ENCODE results near the gene TRIM50.
"Not testable (repeated sequence)": the region's sequence is repeated elsewhere in the genome, so short reads cannot be mapped to it uniquely, and the experiment has no call there.

Gene TRIM50

DNA sequence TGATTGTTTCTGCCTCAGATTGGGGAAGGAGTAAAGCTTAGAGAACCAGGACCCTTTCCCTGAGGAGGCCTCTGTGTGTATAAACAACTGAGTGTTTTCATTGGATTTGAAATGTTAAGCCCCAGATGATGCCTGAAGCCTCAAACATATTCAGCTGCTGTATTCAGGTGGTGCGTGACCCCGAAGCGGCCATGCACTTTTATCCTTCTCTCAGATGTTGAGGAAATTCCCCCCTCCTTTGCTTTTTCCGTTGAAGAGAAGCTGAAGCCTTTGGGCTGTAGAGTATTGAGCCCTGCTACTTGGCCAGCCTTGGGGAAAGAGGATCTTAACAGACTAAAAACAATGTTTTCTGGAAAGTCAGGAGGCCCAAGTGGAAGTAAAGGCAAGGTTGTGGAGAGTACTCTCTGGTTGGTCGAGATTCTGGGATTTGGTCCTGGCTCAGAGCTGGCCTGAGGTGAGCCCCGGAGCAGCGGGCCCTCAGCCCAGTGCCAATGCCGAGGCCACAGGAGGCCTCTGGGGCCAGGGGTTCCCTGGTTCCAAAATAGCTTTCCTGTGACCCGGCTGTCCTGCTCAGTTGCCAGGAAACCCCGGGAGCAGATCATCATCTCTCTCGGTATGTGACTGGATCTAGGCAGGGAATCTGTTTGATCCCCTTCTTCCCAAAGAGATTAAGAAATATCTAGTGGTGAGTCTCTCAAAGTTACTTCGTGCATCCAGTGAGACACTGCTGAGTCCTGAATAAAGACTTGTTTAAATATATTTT is 22.6 kb upstream of the TRIM50 start:
- DNase-seq (ENCODE audit: low read depth): no peak

GRCh38 chr7:73349763-73350162 is 21.9 kb upstream of the TRIM50 start:
- no peak for DNase-seq (ENCODE audit: low read depth)

GRCh38 chr7:73345951-73346350 is 18.1 kb upstream of the TRIM50 start:
- no peak for DNase-seq (ENCODE audit: low read depth)

- DNase-seq (ENCODE audit: low read depth): no peak
Measured at GRCh38 chr7:73345538-73345937, 17.7 kb upstream of the TRIM50 start.

DNA sequence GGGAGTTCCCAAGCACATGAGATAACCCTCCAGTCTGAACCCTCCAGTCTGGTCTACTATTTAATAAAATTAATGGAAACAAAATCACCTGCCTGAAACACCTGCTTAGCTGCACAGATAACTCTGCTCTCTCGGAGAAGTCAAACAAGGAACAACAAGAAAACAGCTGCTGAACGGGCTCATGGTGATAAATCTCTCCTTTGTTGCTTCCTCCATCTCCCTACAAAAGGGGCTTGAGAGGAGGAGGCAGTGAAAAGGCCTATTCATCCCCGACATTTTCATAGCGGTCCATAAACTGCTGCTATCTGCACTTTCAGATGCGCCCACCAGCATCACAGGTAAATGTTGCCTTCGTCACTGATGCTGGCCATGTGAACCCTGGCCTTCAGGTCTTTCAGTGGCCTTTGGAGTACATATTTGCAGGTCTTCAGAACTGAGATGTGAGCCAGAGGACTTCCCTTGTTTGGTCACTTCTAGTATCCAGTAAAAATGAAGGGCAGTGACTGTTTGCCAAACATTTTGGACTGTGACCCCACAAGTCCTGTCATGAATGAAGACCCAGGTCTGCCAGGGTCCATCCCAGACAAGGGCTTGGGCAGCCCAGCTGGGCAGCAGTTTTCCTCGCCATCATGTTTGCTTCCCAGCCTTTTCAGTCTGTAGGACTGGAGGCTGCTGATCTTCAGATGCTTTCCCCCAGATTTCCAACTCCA is 15.9 kb upstream of the TRIM50 start:
- no peak for DNase-seq (ENCODE audit: low read depth)

GRCh38 chr7:73342645-73343044 is 14.8 kb upstream of the TRIM50 start:
- DNase-seq (ENCODE audit: low read depth): no peak

- no peak for DNase-seq (ENCODE audit: low read depth)
Measured at GRCh38 chr7:73341877-73342276, 14.0 kb upstream of the TRIM50 start.

GRCh38 chr7:73340514-73340913 is 12.6 kb upstream of the TRIM50 start:
- DNase-seq (ENCODE audit: low read depth): no peak

DNA sequence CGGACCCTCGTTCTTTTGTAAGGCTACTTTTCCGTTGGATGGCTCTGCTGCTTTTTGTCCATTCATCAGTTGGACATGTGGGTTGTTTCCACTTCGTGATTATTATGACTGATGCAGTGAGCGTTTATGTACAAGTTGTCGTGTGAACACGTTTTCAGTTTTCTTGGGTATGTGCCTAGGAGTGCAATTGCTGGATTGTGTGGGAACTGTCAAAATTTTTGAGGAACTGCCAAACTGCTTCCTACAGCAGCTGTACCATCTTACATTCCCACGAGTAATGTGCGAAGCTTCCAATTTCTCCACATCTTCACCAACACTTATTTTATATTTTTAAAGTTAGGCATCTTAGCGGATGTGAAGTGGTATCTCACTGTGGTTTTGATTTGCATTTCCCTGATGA is 10.4 kb upstream of the TRIM50 start:
- no peak for DNase-seq (ENCODE audit: low read depth)

- DNase-seq (ENCODE audit: low read depth): no peak
Measured at GRCh38 chr7:73332447-73332846, 4.6 kb upstream of the TRIM50 start.

GRCh38 chr7:73330772-73331171 is 2.9 kb upstream of the TRIM50 start:
- DNase-seq (ENCODE audit: low read depth): no peak

GRCh38 chr7:73329861-73330581 is 2.1 kb upstream of the TRIM50 start:
- no peak for DNase-seq (ENCODE audit: low read depth)

- no peak for DNase-seq (ENCODE audit: low read depth)
Measured at GRCh38 chr7:73328696-73329095, 814 bp upstream of the TRIM50 start.

- not testable (repeated sequence) for DNase-seq (ENCODE audit: low read depth)
Measured at GRCh38 chr7:73327449-73327848, 433 bp downstream of the TRIM50 start.

DNA sequence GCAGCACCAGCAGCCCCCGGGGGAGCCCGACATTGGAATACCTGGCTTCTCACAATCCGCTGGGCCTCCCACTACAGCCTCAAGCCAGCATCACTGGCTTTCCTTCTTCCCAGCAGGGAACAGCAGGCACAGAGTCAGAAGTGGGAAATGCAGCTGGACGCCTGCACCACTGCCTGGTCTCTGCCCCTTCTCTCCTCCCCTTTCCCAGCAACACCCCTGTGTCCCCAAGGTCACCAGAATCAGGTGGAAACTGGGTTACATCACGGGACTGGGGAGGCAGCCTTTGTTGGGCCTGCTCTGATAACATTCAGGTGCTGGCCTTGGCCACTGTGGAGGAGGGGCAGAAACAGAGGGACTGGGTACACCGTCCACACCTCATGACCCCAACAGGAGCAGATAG is 2.5 kb downstream of the TRIM50 start:
- DNase-seq (ENCODE audit: low read depth): not testable (repeated sequence)

DNA sequence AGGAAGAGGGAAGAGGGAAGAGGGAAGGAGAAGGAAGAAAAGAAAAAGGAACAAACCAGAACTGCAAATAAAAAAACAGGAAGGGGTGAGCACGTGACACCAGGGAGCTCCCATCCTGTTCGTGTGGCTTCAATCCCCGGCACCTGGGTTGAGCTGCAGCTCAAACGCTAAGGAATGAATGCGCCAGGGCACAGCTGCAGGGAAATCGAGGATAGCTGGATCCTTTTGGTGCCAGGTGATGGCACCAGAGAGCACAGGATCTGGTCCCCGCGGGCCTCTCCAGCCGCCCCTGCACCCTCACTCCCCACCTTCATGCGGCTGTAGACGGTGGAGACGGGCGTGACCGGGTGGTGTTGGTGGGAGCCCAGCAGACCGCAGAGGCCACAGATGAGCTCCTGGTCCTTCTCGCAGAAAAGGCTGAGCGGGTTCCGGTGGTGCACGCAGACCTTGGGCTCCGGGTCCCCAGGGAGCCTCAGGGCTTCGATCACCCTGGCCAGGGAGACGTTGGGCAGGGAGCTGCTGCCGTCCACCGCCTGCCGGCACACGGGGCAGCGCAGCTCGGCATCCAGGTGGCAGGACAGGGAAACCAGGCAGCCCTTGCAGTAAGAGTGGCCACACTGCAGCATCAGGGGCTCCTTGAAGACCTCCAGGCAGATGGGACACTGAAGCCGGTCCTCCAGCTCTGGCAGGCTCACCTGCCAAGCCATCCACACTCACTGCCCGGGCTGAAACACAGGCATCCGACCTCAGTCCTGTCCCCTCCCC is 3.6 kb downstream of the TRIM50 start:
- peak; percentile 25 for DNase-seq (ENCODE audit: low read depth)

DNA sequence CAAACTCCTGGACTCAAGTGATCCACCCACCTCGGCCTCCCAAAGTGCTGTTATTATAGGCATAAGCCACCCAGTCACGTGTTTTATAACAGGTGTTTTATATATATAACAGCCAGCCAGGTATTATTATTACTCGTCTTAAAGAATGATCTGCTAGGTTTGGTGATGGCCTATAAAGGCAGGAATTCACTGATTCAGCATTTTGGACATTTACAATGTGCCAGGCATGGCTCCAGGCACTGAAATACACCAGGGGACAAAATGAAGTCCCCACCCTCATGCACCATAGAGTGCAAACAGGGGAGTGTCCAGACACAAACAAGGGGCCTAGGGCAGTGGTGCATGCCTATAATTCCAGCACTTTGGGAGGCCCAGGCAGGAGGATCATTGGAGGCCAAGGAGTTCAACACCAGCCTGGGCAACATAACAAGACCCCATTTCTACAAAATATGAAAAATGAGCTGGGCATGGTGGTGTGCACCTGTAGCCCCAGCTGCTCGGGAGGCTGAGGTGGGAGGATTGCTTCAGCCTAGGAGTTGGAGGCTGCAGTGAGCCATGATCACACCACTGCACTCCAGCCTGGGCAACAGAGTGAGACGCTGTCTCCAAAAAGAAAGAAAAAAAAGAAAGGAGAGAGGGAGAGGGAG is 4.3 kb downstream of the TRIM50 start:
- DNase-seq (ENCODE audit: low read depth): not testable (repeated sequence)

DNA sequence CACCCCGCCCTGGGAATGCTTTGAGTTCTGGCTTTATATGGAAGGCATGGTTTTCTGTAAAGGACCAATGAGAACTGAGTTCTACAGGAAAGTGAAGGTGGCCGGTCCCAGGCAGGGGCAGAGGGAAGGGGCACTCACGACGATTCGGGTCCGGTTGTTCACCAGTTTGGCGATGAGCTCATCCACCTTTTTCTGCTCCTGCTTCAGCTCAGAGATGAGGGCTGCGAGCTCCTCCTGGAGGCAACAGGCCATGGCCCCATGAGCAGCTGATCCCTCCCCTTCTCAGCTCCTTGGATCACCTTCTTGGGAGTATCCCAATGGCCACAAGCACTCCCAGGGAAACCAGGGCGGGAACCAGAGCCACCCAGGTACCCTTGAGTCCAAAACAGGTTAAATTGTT is 7.9 kb downstream of the TRIM50 start:
- DNase-seq (ENCODE audit: low read depth): not testable (repeated sequence)

DNA sequence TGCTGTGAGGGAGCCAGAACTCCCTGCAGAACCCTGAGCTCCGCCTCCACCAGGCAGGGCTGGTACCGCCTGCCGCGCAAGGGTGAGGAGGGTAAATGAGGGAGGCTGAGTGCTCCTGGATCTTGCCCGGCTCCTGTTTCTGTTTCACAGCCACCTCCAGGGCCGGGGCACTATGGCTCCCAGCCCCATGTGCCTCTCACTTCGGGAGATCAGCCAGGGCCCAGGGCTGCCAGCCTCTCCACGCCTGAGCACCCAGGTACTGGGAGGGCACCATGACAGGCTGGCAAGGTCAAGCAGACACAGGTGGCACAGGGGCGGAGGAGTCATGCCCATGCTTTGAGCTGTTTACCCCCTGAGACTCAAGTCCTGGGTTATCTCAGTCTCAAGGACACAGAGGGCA is 8.3 kb downstream of the TRIM50 start:
- not testable (repeated sequence) for DNase-seq (ENCODE audit: low read depth)

DNA sequence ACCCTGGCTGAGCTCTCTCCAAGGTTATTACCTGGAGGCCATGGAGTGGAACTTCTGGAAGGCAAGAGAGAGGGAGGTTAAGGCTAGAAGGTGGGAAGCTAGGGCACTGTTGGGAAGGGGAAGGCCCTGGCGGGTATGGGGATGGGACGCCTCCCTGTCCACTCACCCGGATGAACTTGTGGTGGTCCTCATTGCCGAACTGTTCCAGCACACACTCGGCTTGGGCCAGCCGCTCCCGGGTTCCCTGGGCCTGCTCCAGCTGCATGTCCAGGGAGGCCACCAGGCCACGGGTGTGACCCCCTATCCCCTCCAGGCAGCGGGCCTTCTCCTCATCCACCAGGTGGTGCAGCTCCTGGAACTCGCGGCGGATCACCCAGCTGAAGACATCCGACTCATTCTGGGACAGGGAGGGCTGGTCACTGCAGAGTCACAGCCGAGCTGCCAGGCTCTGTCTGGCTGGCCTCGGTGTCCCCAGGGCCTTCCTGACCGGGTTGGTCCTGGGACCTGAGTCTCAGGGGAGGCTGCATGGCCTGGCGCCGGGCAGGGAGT is 9.2 kb downstream of the TRIM50 start:
- DNase-seq (ENCODE audit: low read depth): not testable (repeated sequence)

- DNase-seq (ENCODE audit: low read depth): no peak
Measured at GRCh38 chr7:73316521-73316920, 11.4 kb downstream of the TRIM50 start.

All from T follicular helper cell (primary cell).